HT1080 (cell line): Measurements from ENCODE around the gene ZNF536. TPM values are rescaled to one million over a fixed set of nuclear protein-coding genes. Genes with fewer than 3 reads are reported as not detected.
A peak's percentile ranks its signal among the peaks of the same experiment; 100 is the strongest.

Source experiments
- DNase-seq: peaks from one replicate; pipeline ENCODE4 v3.0.0-alpha.2; 2015; ENCODE audit warnings: low read depth
- total RNA-seq: library from RNA; depleted of rRNA; stranded (reverse); fragments of >200 nt; shearing (Covaris generic); gene quantifications from 2 replicates; pipeline ENCODE4 v1.2.3, GENCODE V29; 2014

The ZNF536 gene
- total RNA-seq, 1 experiment from 2014 or later, result not detected

DNA sequence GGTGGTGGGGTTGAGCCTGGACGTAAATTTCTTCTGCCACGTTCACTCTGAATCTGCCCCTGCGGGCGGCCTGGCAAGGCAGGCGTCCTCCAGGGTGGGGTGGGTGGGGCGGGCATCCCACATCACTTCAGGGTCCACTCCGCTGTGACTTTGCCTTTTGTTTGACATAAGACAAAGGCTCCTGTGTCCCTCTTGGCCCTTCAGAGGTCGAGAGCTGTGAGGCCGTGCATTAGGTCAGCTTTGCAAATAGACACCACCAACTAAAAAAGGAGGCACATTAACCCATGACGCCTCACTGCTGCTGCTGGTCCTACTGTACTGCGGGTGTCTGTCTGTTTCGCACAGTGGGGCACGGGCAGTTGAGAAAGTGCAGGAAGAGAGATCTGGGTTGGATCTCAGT is 10.5 kb upstream of the ZNF536 start:
- DNase-seq, result no peak

DNA sequence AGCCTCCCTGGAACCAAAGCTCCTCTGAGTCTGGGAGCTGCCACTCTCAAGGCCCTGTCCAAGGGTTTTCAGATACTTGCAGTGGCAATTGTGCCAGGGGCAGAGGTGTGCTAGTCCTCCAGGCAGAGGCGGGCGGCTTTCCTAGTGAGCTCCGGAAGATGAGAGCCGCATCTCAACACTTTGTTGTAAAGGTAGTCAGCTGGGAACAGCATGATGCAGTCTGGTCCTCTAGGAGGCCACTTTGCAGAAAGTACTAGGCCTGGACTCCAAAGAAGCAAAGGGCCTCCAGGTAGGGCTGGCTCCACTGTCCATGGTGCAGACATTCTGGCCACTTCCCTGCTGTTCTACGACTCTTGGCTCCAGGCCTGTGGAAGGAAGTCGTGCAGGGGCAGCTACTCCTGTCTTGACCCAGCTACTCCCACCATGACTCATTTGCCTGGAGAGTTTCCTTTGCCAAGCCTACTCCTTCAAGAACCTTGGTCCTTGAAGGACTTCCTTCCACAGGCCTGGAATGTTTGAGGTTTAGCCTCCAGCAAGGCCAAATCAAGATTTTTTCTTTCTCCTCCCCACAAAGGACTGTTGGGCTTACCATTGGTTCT is 9.9 kb upstream of the ZNF536 start:
- peak; percentile 57 for DNase-seq

DNA sequence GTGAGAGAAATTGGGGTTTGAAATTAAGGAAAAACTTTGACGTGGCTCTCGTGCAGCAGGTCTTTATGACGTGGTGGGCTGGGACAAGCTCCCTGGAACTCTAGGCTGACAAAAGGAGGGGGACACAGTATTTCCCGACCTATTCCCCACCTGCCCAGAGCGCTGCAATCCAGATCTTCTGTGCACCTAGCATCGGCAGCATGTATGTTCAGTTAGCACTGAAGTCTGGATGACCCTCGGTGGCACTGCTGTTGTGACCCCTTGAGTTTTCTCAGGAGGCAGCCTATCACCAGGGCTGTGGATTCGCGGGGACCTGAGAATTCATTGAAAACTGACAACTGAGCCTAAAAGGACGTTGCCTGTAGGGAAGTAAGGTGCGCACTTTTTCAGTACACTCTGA is 9.1 kb upstream of the ZNF536 start:
- DNase-seq, result no peak

DNA sequence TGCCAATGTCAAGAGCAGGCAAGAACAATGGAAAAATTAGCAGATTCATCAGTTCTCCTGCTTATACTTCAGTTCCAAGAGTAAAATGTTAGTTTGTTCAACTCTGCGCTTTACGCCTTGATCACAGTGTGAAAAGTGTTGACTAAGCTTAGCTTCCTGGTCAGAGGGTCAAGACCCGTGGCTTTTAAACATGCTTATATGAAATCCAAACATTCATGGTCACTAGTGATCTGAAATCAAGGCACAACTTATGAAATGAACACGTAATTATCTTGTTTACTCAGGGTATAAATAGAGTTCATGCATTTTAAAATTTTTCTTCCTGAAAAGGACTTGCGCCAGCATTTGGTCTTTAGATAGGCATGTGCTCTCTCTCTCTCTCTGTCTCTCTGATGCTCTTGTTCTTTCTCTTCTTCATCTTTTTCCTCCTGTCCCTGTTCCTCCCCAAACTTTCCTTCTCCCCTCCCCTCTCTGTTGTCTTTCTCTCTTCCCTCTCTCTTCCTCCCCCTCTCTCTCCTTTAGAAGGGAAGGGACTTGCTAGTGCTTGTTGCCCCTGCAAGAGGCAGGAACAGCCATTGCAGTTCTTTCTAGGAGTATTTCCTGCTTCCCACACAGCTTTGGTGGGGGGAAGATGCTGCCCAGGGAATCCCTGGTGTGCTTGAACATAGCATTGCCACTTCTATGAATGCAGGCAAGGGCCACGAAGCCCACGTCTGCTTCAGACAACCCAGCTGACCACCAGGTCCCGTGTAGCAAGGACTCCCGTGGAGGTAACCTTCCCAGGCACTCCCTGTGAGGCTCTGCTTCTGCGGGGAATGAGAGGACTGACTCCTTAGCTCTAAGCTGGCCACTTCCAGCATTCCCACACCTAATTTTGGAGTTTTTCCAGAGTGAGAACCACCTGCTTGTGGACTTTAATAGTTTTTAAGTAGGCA is 7.1 kb upstream of the ZNF536 start:
- DNase-seq, result no peak

DNA sequence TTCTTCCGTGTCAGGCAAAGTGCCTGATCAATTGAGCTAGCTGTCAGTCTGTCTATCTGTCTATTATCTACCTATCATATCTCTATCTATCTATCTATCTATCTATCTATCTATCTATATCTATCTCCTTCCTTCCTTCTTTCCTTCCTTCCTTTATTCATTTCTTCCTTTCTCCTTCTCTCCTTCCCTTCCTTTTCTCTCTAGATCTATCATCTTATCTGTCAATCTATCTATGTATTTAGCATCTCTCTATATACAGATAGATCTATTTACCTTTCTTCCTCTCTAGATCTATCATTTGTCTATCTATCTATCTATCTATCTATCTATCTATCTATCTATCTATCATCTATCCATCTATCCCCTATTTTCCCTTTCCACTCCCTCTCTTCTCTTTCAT is 5.9 kb upstream of the ZNF536 start:
- DNase-seq, result no peak

DNA sequence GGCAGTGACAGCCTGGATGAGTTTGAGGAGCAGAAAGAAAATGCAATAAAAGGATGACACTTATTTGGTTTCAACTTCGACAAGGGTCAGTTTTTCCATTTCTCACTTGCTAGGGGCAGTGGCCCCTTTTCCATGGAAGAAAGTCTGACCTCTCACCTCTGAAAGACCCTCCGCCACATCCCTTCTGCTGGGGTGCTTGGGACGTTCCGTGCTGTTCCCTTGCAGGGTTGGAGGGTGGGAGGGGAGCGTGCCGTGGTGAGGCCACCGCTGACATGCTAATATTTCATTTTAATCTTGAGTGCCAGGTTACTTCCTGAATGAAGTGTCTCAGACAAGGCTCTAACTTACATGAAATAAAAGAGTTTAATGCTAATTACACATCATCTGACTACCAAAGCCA is 5.2 kb upstream of the ZNF536 start:
- no peak for DNase-seq

DNA sequence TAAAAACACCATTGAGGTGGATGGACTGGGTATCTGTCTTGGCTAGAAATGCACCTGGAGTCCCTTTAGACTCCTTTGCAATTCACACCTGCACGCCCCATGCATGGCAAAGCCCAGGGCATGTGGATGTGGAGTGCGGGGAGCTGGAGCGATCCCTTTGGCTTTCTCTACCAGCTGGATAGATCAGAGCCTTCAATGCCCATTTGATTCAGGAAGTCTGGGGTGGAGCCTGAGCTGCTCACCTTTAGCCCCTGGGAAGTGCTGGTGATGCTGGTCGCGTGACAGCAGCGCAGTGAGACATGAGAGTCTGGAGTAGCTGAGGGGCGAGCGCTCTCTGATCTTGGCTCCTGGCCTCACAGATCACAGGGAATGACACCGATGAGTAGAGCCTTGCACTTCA is 4.8 kb upstream of the ZNF536 start:
- DNase-seq, result no peak

DNA sequence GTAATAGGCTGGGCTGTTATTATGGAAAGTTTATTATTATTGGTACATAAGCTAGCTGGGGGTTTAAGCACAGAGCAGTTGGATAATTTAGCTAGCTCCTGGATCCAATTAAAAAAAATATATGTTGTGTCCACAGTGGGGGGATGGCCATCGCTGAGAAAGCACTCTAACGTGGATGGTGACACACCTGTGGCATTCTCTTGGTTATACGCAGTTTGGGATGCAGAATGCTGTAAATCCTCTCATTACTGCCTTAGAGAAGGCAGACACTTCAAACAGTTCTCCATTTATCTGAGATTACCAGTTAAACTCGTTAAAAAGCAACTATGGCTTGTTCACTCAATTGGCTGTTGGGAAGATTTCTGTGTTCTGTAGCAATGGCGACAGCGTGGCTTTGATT is 2.4 kb upstream of the ZNF536 start:
- no peak for DNase-seq

DNA sequence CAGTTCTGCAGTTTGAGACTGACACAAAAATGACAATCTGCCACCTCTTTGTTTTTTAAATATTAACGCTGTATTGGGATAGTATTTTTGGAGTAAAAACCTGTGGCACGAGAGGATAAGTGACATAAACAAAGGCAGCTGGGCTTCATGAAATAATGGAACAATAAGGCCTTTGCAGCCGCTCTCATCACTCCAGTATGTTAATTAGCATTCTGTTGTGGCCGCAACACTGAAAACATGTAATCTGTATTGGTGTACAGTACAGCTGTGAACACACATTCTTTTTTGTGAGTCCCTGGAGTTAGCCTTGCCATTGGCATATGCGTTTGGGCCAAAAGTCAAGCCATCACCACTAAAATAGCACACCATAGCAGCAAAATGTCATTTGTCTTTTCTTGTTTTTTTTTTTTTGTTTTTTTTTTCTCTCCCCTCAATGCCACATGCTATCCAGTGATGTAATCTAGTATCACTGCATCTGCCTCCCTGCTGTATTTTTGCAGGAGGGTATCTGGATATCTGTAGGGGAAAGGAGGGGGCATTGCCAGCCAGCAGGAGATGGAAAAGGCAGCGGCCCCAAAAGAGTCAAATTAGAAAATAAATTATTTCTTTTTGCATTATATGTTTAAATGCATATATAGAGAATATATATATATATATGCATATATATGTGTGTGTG is 885 bp upstream of the ZNF536 start:
- DNase-seq, result no peak

DNA sequence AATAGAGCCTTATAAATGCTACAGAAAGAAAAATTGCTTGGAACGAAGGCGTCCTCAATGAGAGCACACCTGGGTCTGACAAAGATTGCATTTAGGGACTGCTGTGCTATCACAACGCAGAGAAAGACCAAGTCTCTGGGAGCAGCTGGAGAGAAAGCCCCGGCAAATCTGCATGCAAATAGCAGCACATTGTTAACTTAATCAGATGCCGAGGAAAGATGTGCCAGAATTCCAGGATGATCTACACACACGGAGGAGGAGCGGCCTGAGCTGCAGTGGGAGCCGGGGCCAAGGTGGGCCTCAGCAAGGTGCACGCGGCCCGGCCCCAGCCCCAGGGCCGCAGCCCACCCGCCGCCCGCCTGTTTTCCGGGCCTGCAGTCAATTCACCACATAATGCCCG is 1.4 kb downstream of the ZNF536 start:
- no peak for DNase-seq

DNA sequence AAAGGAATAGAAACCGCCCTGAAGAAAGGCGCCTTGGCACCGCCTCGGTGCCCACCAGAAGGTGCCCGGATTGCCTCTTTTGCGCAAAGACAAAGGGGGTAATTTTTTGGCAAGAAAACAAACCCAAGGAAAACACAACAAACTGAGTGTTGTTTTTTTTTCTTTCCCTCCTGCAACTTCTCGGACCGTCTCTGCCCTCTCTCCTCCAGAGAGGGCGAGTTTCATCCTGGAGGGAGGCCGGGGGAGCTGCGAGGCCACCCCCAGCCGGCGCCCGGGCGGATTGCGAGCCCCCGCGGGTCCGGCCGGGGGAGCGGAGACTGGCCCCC is 2.3 kb downstream of the ZNF536 start:
- no peak for DNase-seq

DNA sequence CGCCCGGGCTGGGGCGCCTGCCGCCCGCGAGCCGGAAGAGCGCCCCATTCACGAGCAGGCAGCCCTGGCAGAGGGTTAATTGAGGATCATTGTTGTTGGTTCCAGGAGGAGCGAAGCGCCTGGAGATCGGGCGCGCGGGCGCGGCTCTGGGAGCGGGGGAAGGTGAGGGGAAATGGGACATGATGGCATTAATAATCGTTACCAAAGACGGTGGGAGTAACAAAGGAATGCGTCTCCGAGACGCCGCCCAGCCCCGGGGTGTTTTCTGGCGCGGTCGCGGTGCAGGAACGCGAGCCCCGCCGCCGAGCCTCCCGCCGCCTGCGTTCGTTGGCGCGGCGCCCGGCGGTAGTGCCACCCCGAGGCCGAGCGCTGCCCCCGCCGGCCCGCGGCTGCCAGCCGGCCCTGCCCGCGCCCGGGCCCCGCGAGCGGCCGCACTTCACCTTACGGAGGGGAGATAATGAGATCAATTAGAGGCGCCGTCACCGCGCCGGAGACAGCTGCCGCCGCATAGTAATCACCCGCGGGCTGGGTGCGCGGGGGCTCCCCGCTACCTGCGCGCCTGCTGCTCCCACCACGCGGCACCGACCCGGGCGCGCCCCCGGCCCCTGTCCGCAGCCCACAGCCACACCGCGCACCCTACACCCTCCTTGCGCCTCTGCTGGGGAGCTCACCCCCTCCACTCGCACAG is 2.8 kb downstream of the ZNF536 start:
- DNase-seq, result no peak

DNA sequence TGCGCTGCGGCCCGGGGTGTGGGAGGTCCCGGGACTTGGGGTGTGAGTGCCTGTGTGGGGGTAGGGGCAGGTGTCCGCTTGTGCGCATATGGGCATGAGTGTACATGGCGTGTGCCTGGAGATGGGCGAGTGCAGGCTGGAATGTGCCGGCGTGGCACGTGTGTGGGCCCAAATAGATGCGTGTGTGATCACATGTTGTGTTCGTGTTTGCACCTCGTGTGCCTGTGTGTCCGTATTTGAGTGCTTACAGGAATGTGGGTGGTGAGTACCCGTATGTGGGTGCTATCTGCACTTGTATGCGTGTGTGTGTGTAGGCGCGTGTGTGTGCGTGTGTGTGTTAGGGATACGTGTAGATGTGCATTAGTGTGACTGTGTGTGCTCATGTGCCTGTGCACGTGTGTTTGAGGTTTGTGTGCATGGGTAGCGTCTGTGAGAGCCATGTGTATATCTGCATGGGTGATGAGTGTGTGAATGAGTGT is 3.4 kb downstream of the ZNF536 start:
- no peak for DNase-seq

DNA sequence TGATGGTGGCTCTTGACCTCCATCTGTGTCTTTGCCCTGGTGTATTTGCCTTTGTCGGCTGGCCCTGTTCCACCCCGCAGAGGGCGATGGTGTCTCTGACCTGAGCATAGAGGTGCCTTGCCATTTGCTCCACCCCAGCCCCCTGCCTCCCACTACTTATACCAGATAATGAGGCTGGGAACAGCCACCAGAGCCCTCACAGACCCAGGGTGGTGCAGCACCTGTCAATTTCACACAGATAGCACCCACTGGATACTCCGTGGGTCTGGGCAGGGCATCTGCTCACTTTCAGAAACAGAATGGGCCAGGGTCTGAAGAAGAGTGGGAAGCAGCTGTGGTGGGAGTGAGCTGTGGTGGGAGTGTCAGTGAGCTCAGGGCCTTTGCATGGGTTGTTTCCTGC is 4.1 kb downstream of the ZNF536 start:
- DNase-seq, result no peak

DNA sequence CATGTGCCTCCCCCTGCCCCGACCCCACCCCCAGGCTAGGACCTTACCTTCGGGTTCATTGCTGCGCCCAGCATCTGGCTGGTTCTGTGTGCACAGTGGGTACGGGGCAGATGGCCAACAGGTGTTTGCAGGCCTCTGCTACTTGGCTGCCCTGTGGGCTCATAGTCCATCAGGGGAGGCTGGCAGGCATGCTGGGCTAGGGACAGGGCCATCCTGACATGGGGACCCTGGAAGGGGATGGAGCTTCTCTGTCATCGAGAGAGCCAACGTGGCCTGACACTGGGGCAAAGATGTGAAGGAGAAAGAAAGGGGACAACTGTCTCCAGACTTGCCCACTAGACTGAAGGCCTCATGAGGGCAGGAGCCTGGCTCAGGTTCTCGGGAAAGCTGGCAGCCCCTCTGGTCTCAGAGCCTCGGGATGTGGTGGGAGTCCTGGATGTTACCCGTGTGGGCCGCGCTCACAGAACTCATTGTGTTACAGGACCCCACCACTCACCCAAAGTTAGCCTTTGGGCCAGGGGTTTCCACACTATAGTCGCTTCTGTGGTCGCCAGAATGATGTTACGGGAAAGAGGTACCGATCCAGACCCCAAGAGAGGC is 4.7 kb downstream of the ZNF536 start:
- DNase-seq, result no peak

DNA sequence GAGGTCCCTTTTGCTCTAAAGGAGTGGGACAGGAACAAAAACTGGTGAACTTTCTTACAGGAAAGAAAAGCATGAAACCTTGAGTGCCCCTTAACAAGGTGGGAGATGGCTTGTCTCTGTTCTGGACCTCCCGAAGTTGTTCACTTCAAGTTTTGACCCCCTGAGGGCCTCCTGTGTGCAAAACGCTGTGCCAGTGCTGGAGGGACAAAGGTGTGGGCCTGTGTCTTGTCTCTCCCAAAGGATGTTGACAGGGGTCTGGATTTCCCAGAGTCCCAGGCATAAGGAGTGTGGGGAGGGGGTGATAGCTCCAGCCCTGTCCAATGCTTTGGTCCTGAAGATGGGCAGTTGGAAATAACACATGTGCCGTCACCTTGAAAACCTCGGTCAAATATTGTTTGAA is 6.5 kb downstream of the ZNF536 start:
- DNase-seq, result no peak

DNA sequence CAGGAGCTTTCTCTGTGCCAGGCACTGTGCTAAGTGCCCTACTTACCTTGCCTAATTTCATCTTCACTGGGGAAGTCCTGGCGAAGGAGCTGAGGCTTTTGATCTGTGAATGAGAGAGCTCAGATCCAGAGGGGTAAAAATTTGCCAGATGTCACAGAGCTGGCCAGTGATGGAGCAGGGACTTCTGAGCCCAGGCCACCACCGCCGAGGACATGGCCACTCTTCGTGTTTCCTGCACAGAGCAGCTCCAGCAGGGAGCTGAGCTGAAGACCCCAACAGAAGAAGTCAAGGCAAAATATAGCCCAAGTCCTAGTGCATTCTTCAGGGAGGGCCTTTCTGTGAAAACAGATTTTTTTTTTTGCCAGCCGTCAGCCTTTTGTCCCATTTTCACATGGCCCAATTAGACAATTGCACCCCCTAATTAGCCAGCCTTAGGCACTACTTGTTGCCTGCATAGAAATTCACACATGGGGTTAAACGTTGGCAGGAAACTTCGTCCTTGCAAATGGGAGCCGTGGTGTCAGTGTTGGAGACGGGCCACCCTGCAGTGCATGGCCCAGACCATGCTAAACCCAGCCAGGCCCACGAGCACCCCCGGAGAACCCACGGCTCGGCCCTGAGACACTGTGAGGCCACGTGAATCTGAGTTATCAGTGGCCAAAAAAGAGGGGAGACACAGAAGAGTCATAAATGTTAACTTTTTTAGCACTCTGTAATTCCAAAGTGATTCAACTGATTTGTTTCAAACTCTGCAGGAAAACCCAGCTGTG is 7.8 kb downstream of the ZNF536 start:
- DNase-seq, result no peak

DNA sequence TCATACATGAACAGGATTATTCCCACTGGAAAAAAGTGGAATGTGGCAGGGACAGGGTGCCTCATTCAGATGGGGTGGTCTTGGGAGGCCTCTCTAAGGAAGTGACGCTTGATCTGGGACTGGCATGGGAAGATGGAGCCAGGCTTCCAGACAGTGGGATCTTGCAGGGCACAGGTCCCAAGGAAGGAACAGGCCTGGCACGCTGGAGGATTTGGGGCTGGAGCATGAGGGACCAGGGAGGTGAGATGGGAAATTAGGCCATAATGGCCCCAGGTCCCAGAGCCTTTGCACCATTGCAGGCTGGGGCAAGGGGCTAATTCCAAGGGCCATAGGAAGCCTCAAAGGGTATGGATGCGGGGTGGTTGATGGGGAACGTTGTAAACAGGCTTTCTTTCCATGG is 9.2 kb downstream of the ZNF536 start:
- DNase-seq, result no peak

DNA sequence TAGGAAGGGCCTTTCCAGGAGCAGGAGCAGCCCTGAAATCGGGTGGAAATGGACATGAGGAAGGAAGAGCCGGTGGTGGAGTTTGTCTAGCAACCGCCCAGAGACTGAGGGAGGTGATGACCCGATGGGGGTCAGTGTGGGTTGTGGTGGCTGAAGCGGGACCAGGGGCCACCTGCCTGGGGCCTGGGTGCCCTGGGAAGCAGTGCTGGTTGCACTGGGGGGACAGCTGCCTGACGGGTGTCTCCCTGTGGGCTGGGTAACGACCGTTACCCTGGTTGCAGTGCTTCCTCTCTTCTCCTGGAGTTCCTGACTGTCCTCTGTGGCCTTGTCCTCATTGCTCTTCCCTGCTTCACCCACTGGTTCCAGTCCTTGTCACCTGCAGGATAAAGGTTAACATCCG is 13.0 kb downstream of the ZNF536 start:
- DNase-seq, result no peak

DNA sequence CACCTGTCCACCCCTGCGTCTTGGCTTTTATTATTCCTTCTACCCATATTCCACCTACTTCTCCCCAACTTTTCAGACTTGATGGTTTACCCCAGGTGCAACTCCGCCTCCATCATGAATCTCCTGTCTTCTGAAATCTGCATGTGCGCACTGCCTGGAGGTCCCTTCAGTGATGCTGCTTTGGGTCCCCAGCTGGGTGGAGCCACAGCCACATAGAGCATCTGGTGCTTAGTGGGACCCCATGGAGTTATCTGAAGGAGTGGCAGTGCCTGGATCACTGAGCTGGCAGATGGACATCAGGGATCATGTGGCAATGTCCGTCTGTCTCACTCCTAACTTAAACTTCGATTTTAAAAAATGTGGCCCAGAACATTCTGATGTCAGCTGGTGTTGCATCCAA is 13.5 kb downstream of the ZNF536 start:
- no peak for DNase-seq
